HG03439 (cell line): ENCODE results near the gene PAOX.
"Not testable (repeated sequence)": the region's sequence is repeated elsewhere in the genome, so short reads cannot be mapped to it uniquely, and the experiment has no call there.

ENCODE experiments used
- ATAC-seq: cut with Tn5 transposase; IDR thresholded peaks from one replicate; pipeline ENCODE4 v1.9.1; 2021; ENCODE audit warnings: mild to moderate bottlenecking, moderate library complexity; ENCODE audit not compliant: unreplicated experiment

The PAOX gene

DNA sequence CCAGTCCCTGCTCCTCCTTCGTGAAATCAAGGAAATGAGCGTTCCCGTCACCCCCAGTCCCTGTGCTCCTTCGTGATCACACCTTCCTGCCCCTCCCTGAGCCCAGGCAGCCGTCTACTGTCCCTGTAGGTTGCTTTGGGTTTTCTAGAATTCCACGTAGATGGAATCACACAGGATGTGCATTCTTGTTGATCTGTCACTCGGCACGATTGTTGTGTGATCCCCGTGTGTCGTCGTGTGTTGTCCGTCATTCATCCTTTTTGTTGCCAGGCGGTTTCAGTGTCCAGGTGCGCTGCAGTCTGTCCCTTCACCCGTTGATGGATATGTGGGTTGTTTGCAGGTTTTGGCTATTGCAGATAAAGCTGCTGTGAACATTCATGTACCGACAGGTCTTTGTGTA is 24.3 kb downstream of the PAOX start:
- ATAC-seq: no peak

DNA sequence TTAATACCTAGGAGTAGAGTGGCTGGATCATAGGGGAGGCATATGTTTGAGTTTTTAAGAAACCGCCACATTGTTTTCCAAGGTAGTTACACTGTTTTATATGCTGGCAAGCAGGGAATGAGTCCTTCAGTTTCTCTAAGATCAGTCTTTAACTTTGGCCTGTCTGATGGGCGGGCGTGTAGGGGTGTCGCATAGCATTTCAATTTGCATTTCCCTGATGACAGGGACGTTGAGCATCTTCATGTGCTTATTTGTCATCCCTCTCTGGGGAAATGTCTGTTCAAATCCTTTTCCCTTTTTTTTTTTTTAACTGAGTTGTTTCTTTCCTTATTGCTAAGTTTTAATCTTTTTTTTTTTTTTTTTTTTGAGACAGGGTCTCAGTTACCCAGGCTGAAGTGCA is 24.7 kb downstream of the PAOX start:
- no peak for ATAC-seq

DNA sequence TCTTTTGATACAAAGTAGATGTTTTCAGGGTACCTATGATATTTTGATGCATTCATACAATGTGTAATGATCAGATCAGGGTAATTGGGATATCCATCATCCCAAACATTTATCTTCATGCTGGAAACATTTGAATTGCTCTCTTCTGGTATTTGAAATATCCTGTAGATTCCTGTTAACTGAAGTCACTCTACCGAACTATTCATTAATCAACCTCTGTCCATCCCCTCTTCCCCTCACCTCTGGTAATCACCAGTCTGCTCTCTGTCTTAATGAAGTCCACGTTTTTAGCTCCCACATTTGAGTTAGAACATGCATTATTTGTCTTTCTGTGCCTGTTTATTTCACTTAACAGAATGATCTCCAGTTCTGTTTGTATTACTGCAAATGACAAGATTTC is 26.2 kb downstream of the PAOX start:
- ATAC-seq: no peak

DNA sequence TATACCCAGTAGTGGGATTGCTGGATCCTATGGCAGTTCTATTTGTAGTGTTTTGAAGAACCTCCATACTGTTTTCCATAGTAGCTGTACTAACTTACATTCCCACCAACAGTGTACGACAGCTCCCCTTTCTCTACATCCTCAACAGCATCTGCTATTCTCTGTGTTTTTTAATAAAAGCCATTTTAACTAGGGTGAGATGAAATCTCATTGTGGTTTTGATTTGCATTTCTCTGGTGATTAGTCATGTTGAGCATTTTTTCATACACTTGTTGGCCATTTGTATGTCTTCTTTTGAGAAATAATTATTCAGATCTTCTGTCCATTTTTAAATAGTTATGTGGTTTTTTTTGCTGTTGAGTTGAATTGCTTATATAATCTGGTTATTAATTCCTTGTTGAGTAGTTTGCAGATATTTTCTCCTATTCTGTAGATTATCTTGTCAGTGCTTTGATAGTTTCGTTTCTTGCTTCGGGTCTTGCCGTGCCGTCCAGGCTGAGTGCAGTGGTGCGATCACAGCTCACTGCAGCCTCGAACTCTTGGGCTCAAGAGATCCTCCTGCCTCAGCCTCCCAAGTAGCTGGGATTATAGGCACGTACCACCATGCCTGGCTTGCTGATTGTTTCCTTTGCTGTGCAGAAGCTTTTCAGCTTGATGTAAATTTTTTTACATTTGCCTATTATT is 26.9 kb downstream of the PAOX start:
- no peak for ATAC-seq

DNA sequence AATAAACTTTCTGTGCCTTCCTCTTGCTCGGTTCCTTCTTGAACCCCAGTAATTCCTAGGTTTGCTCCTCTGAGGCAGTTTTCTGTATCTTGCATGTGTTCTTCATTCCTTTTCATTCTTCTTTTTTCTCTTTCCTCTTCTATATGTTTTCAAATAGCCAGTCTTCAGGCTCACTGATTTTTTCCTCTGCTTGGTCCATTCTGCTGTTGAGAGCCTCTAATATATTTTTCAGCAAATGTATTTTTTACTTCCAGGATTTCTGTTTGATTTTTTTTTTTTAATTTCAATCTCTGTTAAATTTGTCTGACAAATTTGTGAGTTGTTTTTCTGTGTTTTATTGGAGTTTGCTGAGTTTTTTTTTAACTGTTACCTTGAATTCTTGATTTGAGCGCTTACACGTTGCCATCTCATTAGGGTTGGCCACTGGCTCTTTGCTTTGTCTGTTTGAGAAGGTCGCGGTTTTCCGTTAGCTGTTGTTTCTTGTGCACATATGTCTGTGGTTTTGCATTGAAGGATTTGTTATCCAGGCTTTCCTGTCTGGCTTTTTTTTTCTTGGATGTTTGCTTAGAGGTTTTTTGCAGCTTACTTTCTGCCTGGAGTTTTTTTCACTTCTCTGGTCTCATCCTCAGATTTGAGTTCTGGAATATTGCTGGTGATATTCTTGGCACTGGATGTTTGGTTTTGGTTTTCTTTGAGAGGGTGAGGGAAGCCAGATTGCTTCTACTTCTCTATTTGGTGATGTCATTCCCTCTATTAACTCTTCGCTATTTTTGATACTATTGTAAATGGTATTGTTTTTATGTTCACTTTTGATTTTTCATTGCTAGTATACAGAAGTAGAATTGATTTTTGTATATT is 32.7 kb downstream of the PAOX start:
- no peak for ATAC-seq

DNA sequence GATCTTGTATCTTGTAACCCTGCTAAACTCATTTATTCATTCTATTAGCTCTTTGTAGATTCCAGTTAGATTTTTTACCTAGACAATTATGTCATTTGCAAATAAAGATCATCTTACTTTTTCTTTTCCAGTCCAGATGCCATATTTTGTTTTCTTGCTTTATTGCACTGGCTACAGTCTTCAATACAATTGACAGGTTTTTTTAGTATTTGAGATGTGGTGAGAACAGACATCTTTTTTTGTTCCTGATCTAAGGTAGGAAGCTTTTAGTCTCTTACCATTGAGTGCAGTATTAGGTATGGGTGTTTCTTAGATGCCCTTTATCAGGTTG is 33.3 kb downstream of the PAOX start:
- ATAC-seq: no peak

DNA sequence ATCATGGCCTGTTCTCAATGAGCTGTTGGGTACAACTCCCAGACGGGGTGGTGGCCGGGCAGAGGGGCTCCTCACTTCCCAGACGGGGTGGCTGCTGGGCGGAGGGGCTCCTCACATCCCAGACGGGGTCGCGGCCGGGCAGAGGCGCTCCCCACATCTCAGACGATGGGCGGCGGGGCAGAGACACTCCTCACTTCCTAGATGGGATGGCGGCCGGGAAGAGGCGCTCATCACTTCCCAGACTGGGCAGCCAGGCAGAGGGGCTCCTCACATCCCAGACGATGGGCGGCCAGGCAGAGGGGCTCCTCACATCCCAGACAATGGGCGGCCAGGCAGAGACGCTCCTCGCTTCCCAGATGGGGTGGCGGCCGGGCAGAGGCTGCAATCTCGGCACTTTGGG is 35.3 kb downstream of the PAOX start:
- not testable (repeated sequence) for ATAC-seq

DNA sequence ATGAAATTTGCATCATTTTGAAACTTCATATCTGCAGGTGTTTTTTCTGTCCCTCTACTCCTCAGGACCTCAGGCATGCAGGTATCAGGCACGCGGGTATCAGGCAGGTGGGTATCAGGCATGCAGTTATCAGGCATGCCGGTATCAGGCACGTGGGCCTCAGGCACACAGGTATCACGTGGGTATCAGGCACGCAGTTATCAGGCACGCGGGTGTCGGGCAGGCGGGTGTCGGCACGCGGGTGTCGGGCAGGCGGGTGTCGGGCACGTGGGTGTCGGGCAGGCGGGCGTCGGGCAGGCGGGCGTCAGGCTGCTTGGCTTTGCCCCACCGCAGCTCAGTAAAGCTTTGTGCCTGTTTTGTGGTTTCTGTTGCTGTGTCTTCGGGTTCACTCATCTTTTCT is 36.7 kb downstream of the PAOX start:
- no peak for ATAC-seq

DNA sequence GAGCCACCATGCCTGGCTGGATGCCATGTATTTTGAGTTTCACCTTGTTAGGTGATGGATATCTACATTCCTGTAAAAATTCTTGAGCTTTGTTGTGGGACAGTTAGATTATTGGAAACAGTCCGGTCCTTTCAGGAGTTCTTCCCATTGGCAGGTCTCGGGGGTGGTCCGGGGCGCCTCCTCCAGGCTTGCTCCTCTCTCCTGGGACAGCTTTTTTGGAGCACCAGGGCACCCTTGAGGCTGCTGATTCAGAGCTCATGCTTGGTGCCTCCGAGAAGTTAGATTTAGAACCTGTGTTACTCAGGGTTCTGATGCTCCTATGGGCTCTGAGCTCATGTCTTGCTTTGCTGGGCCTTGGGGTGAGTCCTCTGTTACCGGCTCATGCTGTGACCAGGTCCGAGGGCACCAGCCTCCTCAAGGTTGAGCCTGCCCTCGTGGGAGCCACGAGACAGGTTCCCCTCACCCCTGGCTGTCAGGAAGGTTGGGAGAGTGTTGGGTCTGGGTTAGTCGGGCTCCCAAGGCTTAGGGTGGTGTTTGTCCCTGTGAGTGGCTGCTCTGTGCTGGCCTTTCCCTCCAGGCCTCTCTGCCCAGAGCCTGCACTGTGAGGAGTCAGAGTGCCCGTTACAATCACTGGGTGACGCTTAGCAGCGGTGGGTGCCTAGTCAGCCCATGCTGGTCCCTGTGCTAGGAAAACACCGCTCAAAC is 39.4 kb downstream of the PAOX start:
- no peak for ATAC-seq

DNA sequence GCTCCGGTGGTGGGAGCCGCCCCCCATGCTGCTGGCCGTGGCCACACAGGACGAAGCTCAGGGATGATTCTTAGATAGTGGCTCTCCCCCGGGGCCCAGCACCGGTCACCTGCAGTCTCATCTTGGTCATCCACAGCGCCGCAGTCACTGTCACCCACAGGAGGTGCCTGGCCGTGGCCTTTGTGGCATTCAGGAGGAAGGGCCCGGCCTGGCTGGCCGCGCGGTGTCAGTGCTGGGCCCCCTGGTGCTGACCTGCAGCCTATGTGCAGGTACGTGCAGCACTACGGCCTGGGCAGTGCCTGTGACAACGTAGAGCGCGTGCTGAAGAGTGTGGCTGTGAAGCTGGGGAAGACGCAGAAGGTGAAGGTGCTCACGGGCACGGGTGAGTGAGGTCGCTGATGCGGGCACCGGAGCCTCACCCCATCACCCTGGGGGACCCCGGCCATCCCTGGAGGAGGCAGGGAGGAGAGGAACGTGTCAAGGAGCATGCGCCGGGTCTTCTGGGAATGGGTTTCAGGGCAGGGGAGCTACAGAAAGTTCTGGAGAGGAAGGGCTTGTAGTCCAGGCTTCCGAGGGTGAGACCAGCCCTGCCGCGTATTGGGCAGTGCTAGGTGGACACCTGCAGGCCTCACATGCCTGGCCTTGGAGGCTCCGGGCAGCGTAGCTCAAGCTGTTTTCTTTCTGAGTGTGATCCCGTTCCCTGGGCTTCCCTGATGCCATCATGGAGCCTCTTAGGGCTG is 40.3 kb downstream of the PAOX start:
- no peak for ATAC-seq

DNA sequence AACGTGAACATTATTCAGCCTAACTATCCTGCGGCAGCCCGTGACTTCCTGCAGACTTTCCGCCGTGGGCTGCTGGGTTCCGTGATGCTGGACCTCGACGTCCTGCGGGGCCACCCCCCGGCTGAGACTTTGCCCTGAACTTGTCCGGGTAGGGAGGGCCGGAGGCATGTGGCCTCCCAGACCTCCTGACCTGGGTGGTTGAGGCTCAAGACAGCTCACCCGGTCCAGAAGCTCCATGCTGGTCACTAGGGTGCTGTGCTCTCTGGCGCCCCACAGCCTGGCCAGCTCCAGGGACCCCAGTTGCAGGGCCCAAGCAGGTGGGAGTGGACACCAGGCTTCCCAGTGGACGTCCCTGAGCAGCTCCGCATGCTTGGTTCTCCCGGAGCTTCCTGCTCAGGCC is 41.0 kb downstream of the PAOX start:
- ATAC-seq: no peak

DNA sequence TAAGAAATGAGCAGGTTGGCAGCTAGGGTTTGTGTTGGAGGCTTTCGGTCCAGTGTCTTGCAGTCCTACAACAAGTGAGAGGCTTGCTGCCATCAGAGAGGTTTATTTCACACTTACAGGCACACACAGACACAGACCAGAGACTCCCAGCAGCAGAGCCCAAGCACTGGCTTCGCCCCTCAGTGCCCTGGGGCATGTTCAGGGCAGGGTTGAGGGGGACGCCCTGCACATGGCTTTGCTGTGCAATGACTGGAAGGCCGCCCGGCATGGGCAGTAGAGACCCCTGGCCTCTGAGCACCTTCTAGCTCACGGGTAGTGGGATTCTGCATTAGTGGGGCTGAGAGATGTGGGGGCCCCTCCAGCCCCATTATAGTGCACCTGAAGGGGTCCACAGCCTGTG is 41.5 kb downstream of the PAOX start:
- no peak for ATAC-seq

DNA sequence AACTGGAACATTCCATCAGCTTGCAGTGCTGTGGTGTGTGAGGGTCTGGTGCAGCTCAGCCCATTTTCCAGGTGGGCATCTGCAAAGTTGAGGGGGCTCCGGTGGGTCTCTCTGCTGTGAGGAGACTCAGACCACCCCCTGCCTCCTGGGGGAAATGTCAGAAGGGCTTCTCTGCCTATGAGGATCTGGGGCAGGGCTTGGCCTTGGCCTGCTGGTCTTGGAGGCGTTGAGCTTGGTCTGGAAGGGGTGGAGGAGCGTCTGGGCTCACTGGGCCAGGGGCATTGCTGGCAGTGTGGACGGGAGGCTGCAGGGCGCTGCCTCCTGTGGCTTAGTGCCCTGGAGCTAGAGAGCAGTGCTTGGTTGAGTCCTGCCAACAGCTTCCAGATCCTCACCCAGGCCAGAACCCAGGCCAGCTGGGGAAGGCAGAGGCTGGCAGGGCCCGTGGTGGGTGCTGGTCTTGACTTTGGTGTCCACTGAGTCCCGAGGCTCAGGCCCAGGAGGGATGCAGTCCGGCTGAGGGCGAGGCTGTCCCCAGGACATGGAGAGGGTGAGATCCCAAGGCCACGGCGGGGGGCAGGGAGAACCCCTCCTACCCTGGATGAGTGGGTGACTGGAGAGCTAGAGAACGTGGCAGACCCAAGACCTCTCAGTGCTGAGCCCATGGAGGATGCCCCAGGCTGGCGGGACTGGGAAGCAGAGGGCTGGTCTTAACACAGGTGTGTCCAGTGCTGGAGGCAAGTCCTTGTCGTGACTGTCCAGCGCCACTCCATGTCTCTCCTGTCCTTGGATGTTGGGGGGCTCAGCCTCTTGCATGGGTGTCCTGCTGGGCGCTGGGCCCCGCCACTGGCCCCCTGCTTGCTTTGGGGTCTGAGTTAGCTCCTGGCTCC is 42.5 kb downstream of the PAOX start:
- no peak for ATAC-seq

DNA sequence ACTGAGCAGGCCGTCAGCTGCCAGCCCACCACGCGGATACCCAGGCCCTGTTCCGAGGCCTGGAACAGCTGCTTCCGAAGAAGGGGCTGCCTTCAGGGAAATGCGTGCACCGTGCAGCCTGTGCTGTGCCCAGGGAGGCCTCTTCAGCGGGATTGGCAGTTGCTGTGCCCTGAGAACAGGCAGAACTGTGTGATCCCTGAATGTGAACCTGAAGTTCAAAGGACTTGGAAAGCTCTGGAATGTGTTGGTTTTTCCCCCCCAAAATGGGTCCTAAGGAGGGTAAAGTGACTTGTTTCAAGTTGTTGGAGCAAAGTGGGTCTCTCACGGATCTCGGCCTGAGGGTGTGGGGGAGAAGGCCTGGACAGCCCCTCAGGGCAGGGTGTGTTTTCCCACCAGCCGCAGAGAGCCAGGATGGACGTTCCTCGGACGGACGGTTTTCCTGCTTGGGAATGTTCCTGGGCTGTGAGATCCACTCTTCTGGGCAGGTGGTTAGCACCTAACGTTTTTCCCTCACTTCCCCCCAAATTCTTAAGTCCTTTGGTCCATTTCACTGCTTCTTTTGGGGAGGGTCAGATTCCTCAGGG is 43.3 kb downstream of the PAOX start:
- ATAC-seq: no peak

DNA sequence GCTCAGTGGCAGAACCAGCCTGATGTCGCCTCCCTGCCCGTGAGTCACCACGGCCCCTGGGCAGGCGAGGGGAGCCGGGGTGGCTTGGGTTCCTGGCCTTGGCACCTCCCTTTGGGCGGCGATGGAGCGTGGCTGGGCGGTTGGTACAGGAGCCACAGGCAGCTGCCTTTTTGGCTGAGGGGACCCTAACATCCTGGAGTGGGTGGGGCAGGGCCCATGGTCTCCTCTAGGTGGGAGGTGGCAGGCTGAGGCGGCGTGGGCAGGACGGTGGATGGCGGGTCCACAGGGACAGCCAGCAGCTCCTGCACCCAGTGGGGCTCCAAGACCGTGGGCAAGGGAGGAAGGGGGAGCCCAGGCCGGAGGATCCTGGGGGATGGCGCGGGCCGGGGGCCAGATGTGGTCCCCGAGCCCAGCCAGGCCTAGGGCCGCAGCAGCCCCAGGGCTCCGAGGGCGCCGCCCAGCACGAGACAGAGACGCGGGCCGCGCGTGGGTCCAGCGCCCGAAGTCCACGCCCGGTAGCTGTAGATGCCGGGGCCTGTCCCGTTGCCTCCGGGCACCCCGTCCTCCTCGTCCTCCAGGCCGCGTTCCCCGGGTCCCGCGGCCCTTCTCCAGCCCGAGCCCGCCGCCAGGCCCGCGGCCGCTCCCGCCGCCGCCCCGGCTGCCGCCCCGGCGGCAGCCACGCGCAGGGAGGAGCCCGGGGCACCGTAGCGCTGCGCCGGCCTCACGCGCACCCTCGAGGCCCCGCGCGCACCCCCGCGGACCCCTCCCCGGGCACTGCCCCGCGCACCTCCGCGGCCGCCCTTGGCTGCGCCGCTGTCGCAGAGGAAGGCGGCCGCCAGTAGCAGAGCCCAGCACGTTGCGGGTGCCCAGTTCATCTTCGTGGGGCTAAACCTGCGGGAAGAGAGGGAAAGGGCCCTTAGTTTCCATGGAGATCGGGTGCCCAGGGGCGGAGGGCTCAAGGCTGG is 44.0 kb downstream of the PAOX start:
- no peak for ATAC-seq

DNA sequence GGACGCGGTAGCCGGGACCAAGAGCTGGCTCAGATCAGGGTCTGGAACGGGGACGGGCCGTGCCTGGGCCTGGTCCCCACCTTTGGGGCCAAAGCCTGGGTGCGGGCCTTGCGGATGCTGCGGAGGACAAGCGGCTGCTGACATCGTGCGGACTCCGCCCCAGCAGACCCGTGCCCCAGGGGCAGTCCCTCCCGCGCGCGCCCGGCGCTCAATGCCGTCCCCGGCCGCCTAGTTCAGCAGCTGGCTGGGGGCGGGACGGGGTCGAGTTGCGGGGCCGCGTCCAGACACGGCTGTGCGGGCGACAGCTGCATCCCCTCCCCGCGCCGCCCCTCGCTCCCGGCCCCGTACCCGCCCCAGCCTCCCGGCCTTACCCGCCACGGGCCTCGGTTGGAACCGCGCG is 45.0 kb downstream of the PAOX start:
- ATAC-seq: not testable (repeated sequence)

DNA sequence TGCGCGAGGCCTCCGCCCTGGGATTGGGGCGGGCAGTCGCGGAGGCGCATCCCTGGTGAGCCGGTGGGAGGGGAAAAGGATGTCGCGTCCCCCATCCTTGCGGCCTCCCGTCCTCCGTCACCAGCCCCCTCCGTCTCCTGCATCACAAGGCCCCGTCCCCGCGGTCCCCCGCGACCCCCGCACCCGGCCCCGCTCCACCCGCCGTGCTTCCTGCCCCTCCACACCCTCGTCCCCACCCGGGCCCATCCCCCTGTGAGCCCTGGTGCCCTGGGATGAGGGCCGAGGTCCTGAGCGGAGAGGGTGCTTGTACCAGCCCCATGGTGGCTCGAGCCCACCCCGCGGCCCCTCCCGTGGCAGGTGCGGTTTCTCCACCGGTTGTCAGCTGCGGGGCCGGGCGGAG is 45.5 kb downstream of the PAOX start, which contains the start of gene SPRN:
SPRN (minus strand) TSS at position 25 of the 400 bp plus-strand sequence. CDS start 944 bp downstream, outside the sequence.
- ATAC-seq: not testable (repeated sequence)

DNA sequence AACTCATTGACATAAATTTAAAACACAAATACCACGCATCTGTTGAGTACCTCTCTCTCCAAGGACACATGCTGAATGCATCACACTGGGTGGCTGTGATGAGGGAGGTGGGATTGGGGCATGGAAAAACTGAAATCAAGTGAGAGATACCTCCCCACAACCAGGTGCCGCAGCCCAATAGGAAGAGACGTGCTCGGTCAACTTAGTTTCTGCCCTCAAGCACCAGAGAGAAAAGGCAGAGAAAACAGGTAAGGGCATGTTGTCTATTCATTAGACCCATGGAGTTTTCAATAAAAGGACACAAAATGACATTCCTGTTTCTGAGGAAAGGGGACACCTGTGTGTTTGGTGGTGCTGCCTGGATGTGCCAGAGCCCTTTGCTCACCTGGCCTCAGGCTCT is 50.5 kb downstream of the PAOX start:
- not testable (repeated sequence) for ATAC-seq
